Myocyte (in vitro differentiated cells): ENCODE results near the gene SCAP. TPM values are rescaled to one million over a fixed set of nuclear protein-coding genes. Genes with fewer than 3 reads are reported as not detected.

Experiments
- DNase-seq: peaks from one replicate; pipeline ENCODE4 v3.0.0-alpha.2; 2012; ENCODE audit warnings: low read depth
- total RNA-seq: library from RNA; depleted of rRNA; stranded (reverse); fragments of >200 nt; gene quantifications from 2 replicates; pipeline ENCODE4 v1.2.3, GENCODE V29; 2014

SCAP gene
- total RNA-seq, 1 donor from 2014 or later, result 77.3 TPM

- no peak for DNase-seq
These were observed 108.9 kb downstream of the SCAP start for GRCh38 chr3:47366833-47367232.

- peak; percentile 72 for DNase-seq
These were observed 110.3 kb downstream of the SCAP start for GRCh38 chr3:47365213-47366153.

Other genes with a start within 250 kb of the SCAP start
- gene KIF9, start 193.1 kb downstream of the SCAP start, total RNA-seq, result 6.9 and 8.9 TPM in 2 replicates
- 32.7 and 53.1 TPM in 2 replicates for gene KLHL18, start 193.0 kb downstream of the SCAP start, total RNA-seq
- 19.0 and 19.6 TPM in 2 replicates for gene PTPN23, start 94.9 kb downstream of the SCAP start, total RNA-seq
- gene ELP6, start 37.8 kb upstream of the SCAP start, total RNA-seq, result 20.7 and 26.7 TPM in 2 replicates
- 0.45 and 1.0 TPM in 2 replicates for gene CSPG5, start 102.9 kb upstream of the SCAP start, total RNA-seq